ENCODE measurements around the gene HACD4. TPM values are rescaled to one million over a fixed set of nuclear protein-coding genes. Genes with fewer than 3 reads are reported as not detected.

Gene HACD4
- total RNA-seq, 1 experiment from 2014 or later = 0.63 TPM

DNA sequence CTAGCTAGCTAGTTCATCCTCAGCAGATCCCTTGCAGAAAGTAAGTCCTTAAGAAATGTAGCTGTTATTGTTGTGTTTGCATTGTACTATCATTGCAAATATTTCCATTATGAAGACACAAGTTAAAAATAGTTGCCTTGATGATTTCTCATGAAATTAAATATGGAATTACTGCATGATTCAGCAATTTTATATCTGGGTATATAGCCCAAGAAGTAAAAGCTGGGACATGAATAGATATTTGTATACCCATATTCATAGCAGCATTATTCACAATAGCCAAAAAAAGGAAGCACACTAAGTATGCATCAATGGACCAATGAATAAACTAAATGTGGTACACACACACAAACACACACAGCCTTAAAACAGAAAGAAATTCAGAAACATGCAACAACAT lies 39.5 kb upstream of the HACD4 start:
- H2BK120ac ChIP-seq (ENCODE audit: low read depth, low read length, poor library complexity, severe bottlenecking) = no peak overlapping the region
- H4K5ac ChIP-seq (ENCODE audit: insufficient read length, low read depth, low read length) = no peak overlapping the region
- no peak overlapping the region for H4K8ac ChIP-seq (replicated peaks; ENCODE audit: insufficient read length, low read depth, low read length)
- no peak overlapping the region for H2AK5ac ChIP-seq (ENCODE audit: insufficient read length, low read length)
- no peak overlapping the region for H3K56ac ChIP-seq (ENCODE audit: insufficient read length, low read depth, low read length)
- DNase-seq = no peak
- no peak overlapping the region for H3K4ac ChIP-seq (ENCODE audit: low read depth, low read length)
- no peak overlapping the region for H2BK12ac ChIP-seq (ENCODE audit: insufficient read length, low read depth, low read length)
- Mint-ChIP-seq H3K4me3 (no peak overlapping the region), H3K27ac (no peak overlapping the region), H3K9me3 (no peaks in the 10 kb centered on the region; a peak in 2 of 5 replicates), H3K27me3 (ENCODE audit: low read depth) (no peaks in the 10 kb centered on the region), H3K36me3 (ENCODE audit: insufficient read depth in 1 of 3, low read depth in 3 of 3) (no peaks in the 10 kb centered on the region), H3K4me1 (peaks cover 14 to 23% of the 10 kb centered on the region in 2 experiments)
- no peak overlapping the region for H3K23ac ChIP-seq (ENCODE audit: insufficient read length, low read depth, low read length)
- no peaks in the 10 kb centered on the region for H3K79me1 ChIP-seq (ENCODE audit: insufficient read depth, low read depth, low read length, poor library complexity, severe bottlenecking)
- no peaks in the 10 kb centered on the region; the same call in 1 of the 2 replicates for H3K4me1 ChIP-seq (ENCODE audit: insufficient read depth, low read length)
- no peaks in the 10 kb centered on the region for H3K23me2 ChIP-seq (ENCODE audit: insufficient read length, low read depth, low read length, poor library complexity, severe bottlenecking)
- no peak overlapping the region for H3K27ac ChIP-seq (ENCODE audit: insufficient read length, low read depth, low read length)
- no peak overlapping the region for H3K9ac ChIP-seq (ENCODE audit: extremely low read depth, insufficient read length, low read length)
- no peak overlapping the region for H3T11ph ChIP-seq (ENCODE audit: low read length)
- no peaks in the 10 kb centered on the region for H3K9me3 ChIP-seq (ENCODE audit: control insufficient read depth, low read depth, low read length)
- no peak overlapping the region for H2AFZ ChIP-seq (ENCODE audit: low read length)
- H3K27me3 ChIP-seq (ENCODE audit: insufficient read depth, low read length) = no peaks in the 10 kb centered on the region
- no peak overlapping the region for H3K14ac ChIP-seq (ENCODE audit: insufficient read depth, low read length)
- H3K79me2 ChIP-seq (ENCODE audit: insufficient read depth, low read length) = no peaks in the 10 kb centered on the region
- no peak overlapping the region for H2BK20ac ChIP-seq (ENCODE audit: low read depth, low read length, poor library complexity, severe bottlenecking)
- H3K18ac ChIP-seq (ENCODE audit: insufficient read length, low read depth, low read length) = no peak overlapping the region
- H3K4me2 ChIP-seq (ENCODE audit: insufficient read depth, insufficient read length, low read length) = no peak overlapping the region
- TF ChIP-seq, protein P1, sequence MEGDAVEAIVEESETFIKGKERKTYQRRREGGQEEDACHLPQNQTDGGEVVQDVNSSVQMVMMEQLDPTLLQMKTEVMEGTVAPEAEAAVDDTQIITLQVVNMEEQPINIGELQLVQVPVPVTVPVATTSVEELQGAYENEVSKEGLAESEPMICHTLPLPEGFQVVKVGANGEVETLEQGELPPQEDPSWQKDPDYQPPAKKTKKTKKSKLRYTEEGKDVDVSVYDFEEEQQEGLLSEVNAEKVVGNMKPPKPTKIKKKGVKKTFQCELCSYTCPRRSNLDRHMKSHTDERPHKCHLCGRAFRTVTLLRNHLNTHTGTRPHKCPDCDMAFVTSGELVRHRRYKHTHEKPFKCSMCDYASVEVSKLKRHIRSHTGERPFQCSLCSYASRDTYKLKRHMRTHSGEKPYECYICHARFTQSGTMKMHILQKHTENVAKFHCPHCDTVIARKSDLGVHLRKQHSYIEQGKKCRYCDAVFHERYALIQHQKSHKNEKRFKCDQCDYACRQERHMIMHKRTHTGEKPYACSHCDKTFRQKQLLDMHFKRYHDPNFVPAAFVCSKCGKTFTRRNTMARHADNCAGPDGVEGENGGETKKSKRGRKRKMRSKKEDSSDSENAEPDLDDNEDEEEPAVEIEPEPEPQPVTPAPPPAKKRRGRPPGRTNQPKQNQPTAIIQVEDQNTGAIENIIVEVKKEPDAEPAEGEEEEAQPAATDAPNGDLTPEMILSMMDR (conservative IDR thresholded peaks at IDR 0.05) = no peak
- H2BK15ac ChIP-seq (ENCODE audit: low read depth, low read length) = no peak overlapping the region
- no peak overlapping the region for H2BK5ac ChIP-seq (ENCODE audit: insufficient read length, low read length)
- H4K91ac ChIP-seq (ENCODE audit: insufficient read length, low read depth, low read length) = no peak overlapping the region
- no peaks in the 10 kb centered on the region for H4K20me1 ChIP-seq (ENCODE audit: control insufficient read depth, insufficient read depth, insufficient read length)

Data from H9 (cell line).